ENCODE results near the gene MUC4.

GRCh38 chr3:195769551-195769950, 42.2 kb downstream of the MUC4 start:
- TF ChIP-seq CTCF (IDR thresholded peaks at IDR 0.05) (no peak), ZFX (IDR thresholded peaks at IDR 0.05; ENCODE audit: borderline replicate concordance) (no peak)
